GM23248 (cell line): Measurements from ENCODE around the gene PES1. TPM values are rescaled to one million over a fixed set of nuclear protein-coding genes. Genes with fewer than 3 reads are reported as not detected.
A peak's percentile ranks its signal among the peaks of the same experiment; 100 is the strongest.

ENCODE experiments used
- DNase-seq: peaks from one replicate; pipeline ENCODE4 v3.0.0-alpha.2; 2015
- H2AFZ ChIP-seq: fragments of 200-600 bp; sonication (generic); 2 replicates; pipeline ENCODE4 v1.6.1; 2016; ENCODE audit warnings: antibody characterized with exemption
- H3F3A ChIP-seq: fragments of 200-600 bp; sonication (generic); 2 replicates; pipeline ENCODE4 v1.6.1; 2016; ENCODE audit warnings: mild to moderate bottlenecking, antibody characterized with exemption, mixed run types; ENCODE audit not compliant: insufficient read depth
- H3K27ac ChIP-seq: fragments of 200-600 bp; sonication (generic); 2 replicates; pipeline ENCODE4 v1.5.1; 2016; ENCODE audit warnings: mild to moderate bottlenecking
- H3K27me3 ChIP-seq: fragments of 200-600 bp; sonication (generic); replicated peaks from 2 replicates; pipeline ENCODE4 v1.6.1; 2016; ENCODE audit warnings: mild to moderate bottlenecking; ENCODE audit not compliant: insufficient read depth
- H3K36me3 ChIP-seq: fragments of 200-600 bp; sonication (generic); 2 replicates; pipeline ENCODE4 v1.6.1; 2016; ENCODE audit warnings: low read depth, mild to moderate bottlenecking
- H3K4me1 ChIP-seq: fragments of 200-600 bp; sonication (generic); 2 replicates; pipeline ENCODE4 v1.6.1; 2016; ENCODE audit warnings: mild to moderate bottlenecking; ENCODE audit not compliant: insufficient read depth
- H3K4me2 ChIP-seq: fragments of 200-600 bp; sonication (generic); one replicate; pipeline ENCODE4 v1.6.1; 2016; ENCODE audit warnings: mild to moderate bottlenecking; ENCODE audit not compliant: unreplicated experiment
- H3K4me3 ChIP-seq: fragments of 200-600 bp; sonication (generic); 2 replicates; pipeline ENCODE4 v1.5.1; 2016; ENCODE audit warnings: mild to moderate bottlenecking
- H3K79me2 ChIP-seq: fragments of 200-600 bp; sonication (generic); 2 replicates; pipeline ENCODE4 v1.6.1; 2016; ENCODE audit warnings: mild to moderate bottlenecking; ENCODE audit not compliant: insufficient read depth
- H3K9ac ChIP-seq: fragments of 200-600 bp; sonication (generic); 2 replicates; pipeline ENCODE4 v1.6.1; 2016; ENCODE audit warnings: mild to moderate bottlenecking
- H3K9me2 ChIP-seq: fragments of 200-600 bp; sonication (generic); 2 replicates; pipeline ENCODE4 v1.6.1; 2016; ENCODE audit warnings: mixed run types, mild to moderate bottlenecking, moderate library complexity; ENCODE audit not compliant: insufficient read depth
- H3K9me3 ChIP-seq: fragments of 200-600 bp; sonication (generic); one replicate; pipeline ENCODE4 v1.6.1; 2017; ENCODE audit warnings: low read depth
- H4K20me1 ChIP-seq: fragments of 200-600 bp; sonication (generic); 2 replicates; pipeline ENCODE4 v1.6.0; 2016; ENCODE audit not compliant: insufficient read depth
- EZH2 ChIP-seq: fragments of 200-600 bp; sonication (generic); IDR thresholded peaks from 2 replicates; pipeline ENCODE4 v1.6.1; 2018; ENCODE audit warnings: antibody characterized with exemption, mild to moderate bottlenecking; ENCODE audit not compliant: insufficient read depth, poor library complexity, severe bottlenecking
- EZH2phosphoT487 ChIP-seq: fragments of 200-600 bp; sonication (generic); IDR thresholded peaks from 2 replicates; pipeline ENCODE4 v1.6.1; 2018; ENCODE audit warnings: antibody characterized with exemption, moderate library complexity, mild to moderate bottlenecking, low read depth; ENCODE audit not compliant: insufficient read depth
- WGBS, 2 experiments: methylation state at CpG; one replicate each; pipeline ENCODE4 v1.1.6; 2015 to 2017; ENCODE audit warnings: low lambda C conversion rate in 2 of 2, low coverage in 1 of 2; ENCODE audit errors: missing lambda C conversion rate in 2 of 2; 5-methylcytosine and 5-hydroxymethylcytosine counted together
- in situ Hi-C: fragments of 300-500 bp; cut with MboI; formaldehyde crosslinking; loops from 2 replicates; pipeline ENCODE4 v1.15.0; 2020
- polyA plus RNA-seq: library from polyadenylated mRNA; unstranded; fragments of >200 nt; fragmentation: Nextera tagmentation; extraction: Ambion mirVana; gene quantifications from 2 replicates; pipeline ENCODE4 v1.2.1, GENCODE V29; 2016
- total RNA-seq: library from RNA; depleted of rRNA; stranded (reverse); fragments of >200 nt; shearing (Covaris generic); gene quantifications from 2 replicates; pipeline ENCODE4 v1.2.3, GENCODE V29; 2014

PES1 gene
- total and polyA plus RNA-seq, 2 experiments from 2014 or later, result 67.8 to 83.7 TPM

DNA sequence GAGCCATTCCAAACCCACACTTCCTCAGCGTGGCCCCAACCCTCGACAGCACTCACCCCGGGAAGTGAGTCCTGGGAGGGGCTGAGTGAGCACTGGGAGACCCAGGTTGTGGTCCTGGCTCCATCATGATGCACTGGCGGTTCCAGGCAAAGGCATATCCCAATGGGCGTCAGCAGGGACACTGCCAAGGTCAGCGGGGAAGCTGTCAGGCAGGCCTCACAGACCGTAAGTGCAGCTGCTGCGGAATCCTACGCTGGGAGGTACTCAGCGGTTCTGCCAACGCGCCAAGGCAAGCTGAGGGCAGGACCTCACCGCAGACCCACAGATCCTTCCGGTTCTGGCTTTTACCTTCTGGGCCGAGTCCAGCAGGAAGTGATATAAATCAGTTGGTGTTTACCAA lies 15.9 kb downstream of the PES1 start:
- Histone ChIP-seq H3K9ac (no peak overlapping the region), H3K36me3 (peaks cover 16% of the 10 kb centered on the region; the same call in 1 of the 2 replicates)
- TF ChIP-seq EZH2phosphoT487 (no peak), EZH2 (no peak)

GRCh38 chr22:30574997-30575671 lies 16.6 kb downstream of the PES1 start:
- TF ChIP-seq EZH2, result no peak
- H3K4me2 ChIP-seq, result no peak overlapping the region
- H3K27me3 ChIP-seq, result no peaks in the 10 kb centered on the region
- H3K36me3 ChIP-seq, result peaks cover 11% of the 10 kb centered on the region; the same call in 1 of the 2 replicates
- DNase-seq, result peak; percentile 26
- no peaks in the 10 kb centered on the region for H3F3A ChIP-seq
- H3K9ac ChIP-seq, result no peak overlapping the region
- 56 to 59% methylated on average over 11 to 12 of the region's 12 CpGs for WGBS, 2 experiments
- no peak overlapping the region for H2AFZ ChIP-seq
- H3K9me3 ChIP-seq, result no peaks in the 10 kb centered on the region
- H3K27ac ChIP-seq, result no peak overlapping the region
- H3K4me3 ChIP-seq, result no peak overlapping the region
- in situ Hi-C loops, result no loop called here
- H3K9me2 ChIP-seq, result no peaks in the 10 kb centered on the region
- no peaks in the 10 kb centered on the region for H4K20me1 ChIP-seq
- no peaks in the 10 kb centered on the region for H3K4me1 ChIP-seq
- H3K79me2 ChIP-seq, result no peaks in the 10 kb centered on the region

More for the DNA sequence above, 15.9 kb downstream of the PES1 start:
- 89 to 92% methylated on average over 15 of the region's 15 CpGs for WGBS, 2 experiments
- Histone ChIP-seq H3K9me3 (no peaks in the 10 kb centered on the region), H3F3A (no peaks in the 10 kb centered on the region), H3K4me2 (no peak overlapping the region), H4K20me1 (no peaks in the 10 kb centered on the region), H2AFZ (no peak overlapping the region), H3K9me2 (no peaks in the 10 kb centered on the region), H3K4me1 (no peaks in the 10 kb centered on the region), H3K27me3 (no peaks in the 10 kb centered on the region), H3K79me2 (no peaks in the 10 kb centered on the region), H3K4me3 (no peak overlapping the region), H3K27ac (no peak overlapping the region)
- no peak for DNase-seq
- in situ Hi-C loops, result no loop called here

DNA sequence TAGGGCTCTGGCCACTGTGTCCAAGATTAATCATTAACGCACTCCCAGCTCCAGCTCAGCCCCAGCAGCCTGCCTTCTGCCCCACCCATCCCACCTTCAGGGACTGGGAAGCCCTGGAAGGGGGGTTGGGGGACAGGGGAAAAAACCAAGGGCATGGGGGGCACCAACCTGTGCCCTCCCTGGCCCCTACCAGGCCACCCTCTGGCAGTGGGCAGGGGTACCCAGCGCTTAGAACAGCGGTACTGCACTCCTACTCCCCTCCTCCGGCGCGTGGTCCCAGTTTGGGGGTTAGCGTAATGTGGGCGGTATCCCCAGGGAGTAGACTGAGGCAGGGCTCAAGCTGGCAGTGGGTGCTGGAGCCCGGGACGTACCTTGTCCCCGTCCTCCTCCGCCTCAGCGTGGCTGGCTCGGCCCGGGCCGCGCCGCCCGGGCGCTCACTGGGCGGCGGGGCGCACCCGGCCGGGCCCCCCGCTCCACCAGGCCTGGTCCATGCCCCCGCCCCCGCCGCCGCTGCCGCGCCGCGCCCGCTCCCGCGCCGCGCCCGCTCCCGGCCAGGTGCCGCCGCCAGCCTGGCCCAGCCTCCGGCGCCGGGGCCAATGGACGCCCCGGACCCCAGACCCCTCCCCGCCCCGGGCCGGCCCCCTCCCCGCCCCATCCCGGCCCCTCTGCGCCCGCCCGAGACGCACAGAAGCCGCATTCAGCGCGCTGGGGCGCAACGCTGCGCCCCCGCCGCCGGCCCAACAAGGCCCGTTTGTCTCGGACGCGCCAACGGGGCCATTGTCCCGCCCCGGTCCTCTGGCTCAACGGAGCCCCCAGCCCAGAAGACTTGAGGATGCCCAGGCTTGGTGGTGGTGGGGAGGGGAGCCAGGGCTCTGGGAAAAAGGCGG lies 17.4 kb downstream of the PES1 start, which contains the start of gene GAL3ST1:
Gene GAL3ST1, minus strand, starts transcription at position 571 of the 887 bp plus-strand sequence. CDS start 17,273 bp downstream, outside the sequence.
- in situ Hi-C loops, result no loop called here
- Histone ChIP-seq H3K9me3 (no peaks in the 10 kb centered on the region), H3K9ac (no peak within 1 kb of the TSS), H3K27me3 (no peaks in the 10 kb centered on the region), H2AFZ (no peak within 1 kb of the TSS), H4K20me1 (no peaks in the 10 kb centered on the region), H3K9me2 (no peaks in the 10 kb centered on the region), H3K4me1 (no peaks in the 10 kb centered on the region), H3K27ac (no peak within 1 kb of the TSS), H3F3A (no peaks in the 10 kb centered on the region), H3K4me3 (no peak within 1 kb of the TSS), H3K79me2 (no peaks in the 10 kb centered on the region), H3K4me2 (no peak within 1 kb of the TSS), H3K36me3 (peaks cover 6% of the 10 kb centered on the region; the same call in 1 of the 2 replicates)
- DNase-seq, result peak; percentile 17
- 15 to 17% methylated on average over 13 to 32 of the region's 75 CpGs for WGBS, 2 experiments
- no peak for TF ChIP-seq EZH2phosphoT487
- no peak for TF ChIP-seq EZH2

DNA sequence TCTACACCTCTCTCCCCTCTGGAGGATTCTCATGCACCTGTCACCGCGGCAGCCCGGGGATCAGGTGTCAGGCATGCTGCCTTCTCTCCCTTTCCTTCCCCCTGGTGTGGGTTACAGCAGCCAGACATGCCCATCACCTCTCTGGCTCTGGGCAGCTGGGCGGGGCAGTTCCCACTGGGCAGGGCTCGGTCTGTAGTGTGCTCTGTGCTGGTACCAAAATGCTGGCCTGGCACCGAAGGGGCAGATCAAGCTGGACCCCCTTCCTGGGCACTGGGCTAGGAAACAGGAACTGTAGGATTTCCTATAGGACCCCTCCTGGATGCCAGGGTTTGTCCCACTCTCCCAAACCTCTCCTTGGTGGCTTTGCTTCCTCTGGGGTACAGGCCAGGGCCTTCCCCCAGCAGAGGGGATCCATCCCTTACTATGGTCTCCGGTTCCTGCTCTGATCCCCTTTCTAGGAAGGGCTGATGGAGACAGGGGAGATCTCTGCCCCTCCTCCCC lies 18.1 kb downstream of the PES1 start:
- Histone ChIP-seq H3K79me2 (no peaks in the 10 kb centered on the region), H3K36me3 (no peaks in the 10 kb centered on the region; the same call in 1 of the 2 replicates), H3K27me3 (no peaks in the 10 kb centered on the region), H3K27ac (no peak overlapping the region), H3K4me1 (no peaks in the 10 kb centered on the region), H3K4me2 (no peak overlapping the region), H4K20me1 (no peaks in the 10 kb centered on the region), H3K9me2 (no peaks in the 10 kb centered on the region), H3F3A (no peaks in the 10 kb centered on the region), H3K9me3 (no peaks in the 10 kb centered on the region), H3K9ac (no peak overlapping the region), H3K4me3 (no peak overlapping the region), H2AFZ (no peak overlapping the region)
- DNase-seq, result no peak
- in situ Hi-C loops, result no loop called here
- WGBS, 2 experiments, result 49 to 50% methylated on average over 7 of the region's 7 CpGs
- no peak for TF ChIP-seq EZH2phosphoT487
- TF ChIP-seq EZH2, result no peak
